HepG2 (cell line): ENCODE results near the gene HEMK1. TPM values are rescaled to one million over a fixed set of nuclear protein-coding genes. Genes with fewer than 3 reads are reported as not detected.

Source experiments
- DR1 ChIP-seq: sonication (generic); formaldehyde crosslinking; IDR thresholded peaks from 2 replicates; pipeline ENCODE4 v1.8.0; 2021; ENCODE audit warnings: mild to moderate bottlenecking, missing genetic modification reagents, inconsistent platforms
- FOXK1 ChIP-seq: sonication (generic); formaldehyde crosslinking; IDR thresholded peaks from 2 replicates; pipeline ENCODE4 v1.4.0; 2020; ENCODE audit warnings: low read depth, missing genetic modification reagents, borderline replicate concordance
- FOXP1 ChIP-seq, 2 experiments: fragments of 450-650 bp in 1 of 2; IDR thresholded peaks; 2 replicates each; pipeline ENCODE4 v1.6.1; 2017 to 2018; ENCODE audit warnings: antibody characterized with exemption in 1 of 2
- GABPB1 ChIP-seq: IDR thresholded peaks from 2 replicates; pipeline ENCODE4 v1.6.1; 2016; ENCODE audit warnings: mild to moderate bottlenecking, missing genetic modification reagents, moderate library complexity, missing compliant biosample characterization
- IRF2 ChIP-seq: IDR thresholded peaks from 2 replicates; pipeline ENCODE4 v1.6.1; 2018; ENCODE audit warnings: missing genetic modification reagents, missing compliant biosample characterization
- KDM6A ChIP-seq: IDR thresholded peaks from 2 replicates; pipeline ENCODE4 v1.6.1; 2016; ENCODE audit warnings: low read depth
- MIER2 ChIP-seq: IDR thresholded peaks from 2 replicates; pipeline ENCODE4 v1.6.1; 2016; ENCODE audit warnings: missing biosample characterization, missing genetic modification reagents
- NCOA1 ChIP-seq: sonication (generic); formaldehyde crosslinking; IDR thresholded peaks from 2 replicates; pipeline ENCODE4 v1.9.0; 2021; ENCODE audit warnings: missing genetic modification reagents
- NFYC ChIP-seq: IDR thresholded peaks from 2 replicates; pipeline ENCODE4 v1.6.1; 2016; ENCODE audit warnings: missing genetic modification reagents, missing compliant biosample characterization
- NR2F1 ChIP-seq, 2 experiments: fragments of 450-650 bp in 1 of 2; formaldehyde crosslinking in 1 of 2; IDR thresholded peaks; 2 replicates each; pipeline versions ENCODE4 v1.5.0 to v1.6.1; 2016 to 2020; ENCODE audit warnings: mild to moderate bottlenecking in 1 of 2, missing compliant biosample characterization in 1 of 2, missing genetic modification reagents in 1 of 2, moderate library complexity in 1 of 2
- SIN3A ChIP-seq: IDR thresholded peaks from 2 replicates; pipeline ENCODE4 v1.6.1; 2011; ENCODE audit warnings: low read depth, mild to moderate bottlenecking, control low read depth, low read length, borderline replicate concordance
- SMAD9 ChIP-seq: sonication (generic); formaldehyde crosslinking; IDR thresholded peaks from 2 replicates; pipeline ENCODE4 v1.5.1; 2020; ENCODE audit warnings: mild to moderate bottlenecking, missing genetic modification reagents
- SNAPC2 ChIP-seq: sonication (generic); formaldehyde crosslinking; IDR thresholded peaks from 2 replicates; pipeline ENCODE4 v1.8.1; 2022; ENCODE audit warnings: mild to moderate bottlenecking, missing genetic modification reagents
- SOX13 ChIP-seq, 3 experiments: fragments of 450-650 bp in 1 of 3; sonication (generic) in 1 of 3; formaldehyde crosslinking in 1 of 3; IDR thresholded peaks in 2 of 3; conservative IDR thresholded peaks in 1 of 3; 2 replicates each; pipeline versions ENCODE4 v1.5.0 to v1.6.1; 2016 to 2020; ENCODE audit warnings: antibody characterized with exemption in 1 of 3, mild to moderate bottlenecking in 1 of 3, missing compliant biosample characterization in 1 of 3, missing genetic modification reagents in 1 of 3, moderate library complexity in 1 of 3
- SRF ChIP-seq: IDR thresholded peaks from 2 replicates; pipeline ENCODE4 v1.6.1; 2011; ENCODE audit warnings: mild to moderate bottlenecking, low read depth, low read length, moderate library complexity
- TBX2 ChIP-seq: sonication (generic); formaldehyde crosslinking; IDR thresholded peaks from 2 replicates; pipeline ENCODE4 v1.5.0; 2020; ENCODE audit warnings: missing genetic modification reagents, mild to moderate bottlenecking, borderline replicate concordance
- TOPORS ChIP-seq: sonication (generic); formaldehyde crosslinking; IDR thresholded peaks from 2 replicates; pipeline ENCODE4 v1.8.0; 2023; ENCODE audit warnings: mild to moderate bottlenecking, missing genetic modification reagents
- ZMAT3 ChIP-seq: sonication (generic); formaldehyde crosslinking; conservative IDR thresholded peaks from 2 replicates; pipeline ENCODE4 v1.7.0; 2021; ENCODE audit warnings: missing genetic modification reagents
- ZNF546 ChIP-seq: sonication (generic); formaldehyde crosslinking; conservative IDR thresholded peaks from 2 replicates; pipeline ENCODE4 v1.8.1; 2023; ENCODE audit warnings: mild to moderate bottlenecking, missing genetic modification reagents
- ZNF563 ChIP-seq: sonication (generic); formaldehyde crosslinking; IDR thresholded peaks from 2 replicates; pipeline ENCODE4 v1.8.0; 2022; ENCODE audit warnings: mild to moderate bottlenecking, moderate library complexity, missing genetic modification reagents
- ZNF615 ChIP-seq: sonication (generic); formaldehyde crosslinking; IDR thresholded peaks from 2 replicates; pipeline ENCODE4 v1.5.0; 2020; ENCODE audit warnings: mild to moderate bottlenecking, missing genetic modification reagents, borderline replicate concordance
- ZNF746 ChIP-seq: sonication (generic); formaldehyde crosslinking; IDR thresholded peaks from 2 replicates; pipeline ENCODE4 v1.8.0; 2022; ENCODE audit warnings: mild to moderate bottlenecking, missing genetic modification reagents
- ZNF781 ChIP-seq: sonication (generic); formaldehyde crosslinking; IDR thresholded peaks from 2 replicates; pipeline ENCODE4 v1.5.1; 2020; ENCODE audit warnings: borderline replicate concordance, mild to moderate bottlenecking, missing genetic modification reagents; ENCODE audit errors: not compliant biosample characterization
- ZSCAN30 ChIP-seq: sonication (generic); formaldehyde crosslinking; IDR thresholded peaks from 2 replicates; pipeline ENCODE4 v1.5.0; 2020; ENCODE audit warnings: mild to moderate bottlenecking, missing genetic modification reagents
- polyA plus RNA-seq, 8 experiments: library from polyadenylated mRNA; depleted of rRNA in 3 of 8; stranded (reverse) in 7 of 8; unstranded in 1 of 8; fragments of >200 nt; fragmentation: Illumina TruSeq in 4 of 8; extraction: Trizol in 4 of 8; gene quantifications; 2 replicates each; pipeline versions ENCODE4 v1.2.1 to v1.2.3, GENCODE V29; 2011 to 2016; ENCODE audit warnings: low read depth in 4 of 8, missing spikeins in 1 of 8, mixed read lengths in 1 of 8; ENCODE audit not compliant: insufficient read depth in 1 of 8
- total RNA-seq, 5 experiments: library from RNA; depleted of rRNA; stranded (reverse); fragments of >200 nt; fragmentation: Illumina TruSeq; extraction: Trizol; gene quantifications; 2 replicates each; pipeline ENCODE4 v1.2.3, GENCODE V29; 2016; ENCODE audit warnings: low read depth in 1 of 5
- TF ChIP-seq, protein P1 (sequence below): IDR thresholded peaks from 2 replicates; pipeline ENCODE4 v1.4.0; 2020; ENCODE audit warnings: mild to moderate bottlenecking, missing genetic modification reagents
- TF ChIP-seq, protein P2 (sequence below): sonication (generic); formaldehyde crosslinking; IDR thresholded peaks from 2 replicates; pipeline ENCODE4 v1.4.0; 2020; ENCODE audit warnings: mild to moderate bottlenecking, missing genetic modification reagents

Gene HEMK1
- total and polyA plus RNA-seq, 2 of the 13 experiments (the other 11 are each of a cell fraction or from before 2014, with no cell fraction given), result 9.8 to 12.6 TPM

DNA sequence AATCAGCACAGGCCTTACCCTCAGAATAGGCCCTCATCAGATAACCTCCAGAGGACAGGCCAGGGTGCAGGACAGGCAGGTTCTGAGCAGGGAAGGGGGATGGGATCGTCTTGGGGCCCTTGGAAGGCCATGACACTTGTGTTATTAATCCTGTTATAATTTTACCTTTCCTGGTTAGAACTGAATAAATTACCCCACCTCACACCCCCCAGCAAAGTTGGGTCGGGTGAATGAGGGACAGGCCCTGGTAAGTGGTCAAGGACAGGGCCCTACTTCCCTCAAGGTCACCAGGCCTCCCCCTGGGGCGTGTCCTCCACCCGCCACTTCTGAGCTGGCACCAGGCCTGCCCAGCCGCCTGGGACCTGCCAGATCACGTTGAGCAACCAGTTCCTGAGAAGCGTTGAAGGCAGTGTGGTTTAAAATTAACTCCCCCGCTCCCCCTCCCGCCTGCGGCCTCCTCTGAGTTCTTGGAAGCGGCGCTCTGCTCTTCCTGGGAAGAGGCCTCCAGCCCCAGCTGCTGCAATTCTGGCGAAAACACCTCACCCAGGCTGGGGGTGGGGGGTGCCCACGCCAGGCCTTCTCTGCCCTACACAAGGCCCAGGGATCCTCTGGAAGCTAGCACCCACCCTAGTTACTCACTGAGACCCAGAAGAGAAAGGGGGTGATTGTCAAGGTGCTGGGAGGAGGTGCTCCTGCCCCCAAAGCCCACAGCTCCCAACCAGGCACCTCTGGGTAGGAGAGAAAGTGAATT is 31.7 kb downstream of the HEMK1 start (continued):
- TF ChIP-seq, protein P1, sequence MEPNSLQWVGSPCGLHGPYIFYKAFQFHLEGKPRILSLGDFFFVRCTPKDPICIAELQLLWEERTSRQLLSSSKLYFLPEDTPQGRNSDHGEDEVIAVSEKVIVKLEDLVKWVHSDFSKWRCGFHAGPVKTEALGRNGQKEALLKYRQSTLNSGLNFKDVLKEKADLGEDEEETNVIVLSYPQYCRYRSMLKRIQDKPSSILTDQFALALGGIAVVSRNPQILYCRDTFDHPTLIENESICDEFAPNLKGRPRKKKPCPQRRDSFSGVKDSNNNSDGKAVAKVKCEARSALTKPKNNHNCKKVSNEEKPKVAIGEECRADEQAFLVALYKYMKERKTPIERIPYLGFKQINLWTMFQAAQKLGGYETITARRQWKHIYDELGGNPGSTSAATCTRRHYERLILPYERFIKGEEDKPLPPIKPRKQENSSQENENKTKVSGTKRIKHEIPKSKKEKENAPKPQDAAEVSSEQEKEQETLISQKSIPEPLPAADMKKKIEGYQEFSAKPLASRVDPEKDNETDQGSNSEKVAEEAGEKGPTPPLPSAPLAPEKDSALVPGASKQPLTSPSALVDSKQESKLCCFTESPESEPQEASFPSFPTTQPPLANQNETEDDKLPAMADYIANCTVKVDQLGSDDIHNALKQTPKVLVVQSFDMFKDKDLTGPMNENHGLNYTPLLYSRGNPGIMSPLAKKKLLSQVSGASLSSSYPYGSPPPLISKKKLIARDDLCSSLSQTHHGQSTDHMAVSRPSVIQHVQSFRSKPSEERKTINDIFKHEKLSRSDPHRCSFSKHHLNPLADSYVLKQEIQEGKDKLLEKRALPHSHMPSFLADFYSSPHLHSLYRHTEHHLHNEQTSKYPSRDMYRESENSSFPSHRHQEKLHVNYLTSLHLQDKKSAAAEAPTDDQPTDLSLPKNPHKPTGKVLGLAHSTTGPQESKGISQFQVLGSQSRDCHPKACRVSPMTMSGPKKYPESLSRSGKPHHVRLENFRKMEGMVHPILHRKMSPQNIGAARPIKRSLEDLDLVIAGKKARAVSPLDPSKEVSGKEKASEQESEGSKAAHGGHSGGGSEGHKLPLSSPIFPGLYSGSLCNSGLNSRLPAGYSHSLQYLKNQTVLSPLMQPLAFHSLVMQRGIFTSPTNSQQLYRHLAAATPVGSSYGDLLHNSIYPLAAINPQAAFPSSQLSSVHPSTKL (CRISPR knock-in tag), result peak; percentile 94
- TF ChIP-seq GABPB1 (CRISPR knock-in tag) (peak; percentile 60; the same call in 1 of the 2 replicates), ZNF563 (CRISPR knock-in tag) (peak; percentile 45; the same call in 1 of the 2 replicates), ZMAT3 (CRISPR knock-in tag) (0 out of 2 replicates have a peak, but pooled peaks have one; percentile 42), TOPORS (no peak), IRF2 (CRISPR knock-in tag) (peak; percentile 47; the same call in 1 of the 2 replicates), NR2F1 (CRISPR knock-in tag; IDR thresholded peaks at IDR 0.05) (peak in 1 of 2 experiments; percentile 62; a peak in 1 of 4 replicates), ZNF615 (0 out of 2 replicates have a peak, but pooled peaks have one; percentile 56), DR1 (CRISPR knock-in tag) (0 out of 2 replicates have a peak, but pooled peaks have one; percentile 41), KDM6A (CRISPR knock-in tag) (peak; percentile 77; the same call in 1 of the 2 replicates), FOXK1 (CRISPR knock-in tag) (peak; percentile 60; the same call in 1 of the 2 replicates), TBX2 (peak; percentile 90), ZNF546 (CRISPR knock-in tag) (no peak), ZNF746 (CRISPR knock-in tag) (peak; percentile 85), SIN3A (no peak; the same call in 1 of the 2 replicates), MIER2 (CRISPR knock-in tag) (peak; percentile 66), NFYC (CRISPR knock-in tag) (peak; percentile 41; the same call in 1 of the 2 replicates), SMAD9 (no peak), SNAPC2 (CRISPR knock-in tag) (0 out of 2 replicates have a peak, but pooled peaks have one; percentile 40), SOX13 (IDR thresholded peaks at IDR 0.05) (no peak), SOX13 (CRISPR knock-in tag; conservative IDR thresholded peaks at IDR 0.05 in 1 of 2, IDR thresholded peaks at IDR 0.05 in 1 of 2) (peak in 1 of 2 experiments; percentile 90; a peak in 2 of 4 replicates), SRF (no peak), NCOA1 (CRISPR knock-in tag) (peak; percentile 76; the same call in 1 of the 2 replicates), ZSCAN30 (CRISPR knock-in tag) (0 out of 2 replicates have a peak, but pooled peaks have one; percentile 50), ZNF781 (CRISPR knock-in tag) (peak; percentile 13), FOXP1 (IDR thresholded peaks at IDR 0.05) (no peak), FOXP1 (CRISPR knock-in tag; IDR thresholded peaks at IDR 0.05) (peak; percentile 66)
- TF ChIP-seq, protein P2, sequence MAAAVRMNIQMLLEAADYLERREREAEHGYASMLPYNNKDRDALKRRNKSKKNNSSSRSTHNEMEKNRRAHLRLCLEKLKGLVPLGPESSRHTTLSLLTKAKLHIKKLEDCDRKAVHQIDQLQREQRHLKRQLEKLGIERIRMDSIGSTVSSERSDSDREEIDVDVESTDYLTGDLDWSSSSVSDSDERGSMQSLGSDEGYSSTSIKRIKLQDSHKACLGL (CRISPR knock-in tag), result peak; percentile 34; the same call in 1 of the 2 replicates
